Activated T-helper 1 cell treated with anti-CD3 and anti-CD28 coated beads, Interleukin-12 subunit alpha, Interleukin-12 subunit beta, Interleukin-2, Interleukin-4 antibody, amounts not matched to agents 30 ng/mL and 10 ng/mL and 1 ng/mL, durations not matched to agents 14 hours and 24 hours and 36 hours (primary cell): ENCODE measurements around the gene TIMD4. TPM values are rescaled to one million over a fixed set of nuclear protein-coding genes. Genes with fewer than 3 reads are reported as not detected.
"Not testable (repeated sequence)": the region's sequence is repeated elsewhere in the genome, so short reads cannot be mapped to it uniquely, and the experiment has no call there.

Experiments used
- DNase-seq: peaks from one replicate; pipeline ENCODE4 v3.0.0; 2021; ENCODE audit warnings: low spot score
- H3K27ac Mint-ChIP-seq: one replicate; pipeline ENCODE4 v1.8.0; 2021; ENCODE audit warnings: mild to moderate bottlenecking, mixed read lengths
- H3K27me3 Mint-ChIP-seq: one replicate; pipeline ENCODE4 v1.8.0; 2022; ENCODE audit warnings: mild to moderate bottlenecking, moderate library complexity, mixed read lengths; ENCODE audit not compliant: insufficient read depth
- H3K36me3 Mint-ChIP-seq: one replicate; pipeline ENCODE4 v1.8.0; 2021; ENCODE audit warnings: low read depth, mixed read lengths
- H3K4me1 Mint-ChIP-seq: one replicate; pipeline ENCODE4 v1.8.0; 2021; ENCODE audit warnings: low read depth, mixed read lengths
- H3K4me3 Mint-ChIP-seq: one replicate; pipeline ENCODE4 v1.8.0; 2021; ENCODE audit warnings: mild to moderate bottlenecking, moderate library complexity, mixed read lengths
- H3K9me3 Mint-ChIP-seq: one replicate; pipeline ENCODE4 v1.8.0; 2021; ENCODE audit warnings: mixed read lengths
- intact Hi-C: fragments of 100-400 bp; cut with micrococcal nuclease; formaldehyde crosslinking; loops from one replicate; pipeline ENCODE4 v1.15.1; 2024
- total RNA-seq: library from RNA; stranded (reverse); gene quantifications from 2 replicates; pipeline ENCODE4 v1.2.3, GENCODE V29; 2022

The TIMD4 gene
- total RNA-seq: 24.5 and 27.3 TPM in 2 replicates

GRCh38 chr5:156963125-156963524 lies at the start of gene TIMD4:
TSS of gene TIMD4 (minus strand) at chr5:156963226. CDS start at chr5:156963198, 28 bp downstream.
- peaks cover 11% of the 10 kb centered on the region for H3K36me3 Mint-ChIP-seq

GRCh38 chr5:157006262-157006661 lies 43.2 kb upstream of the TIMD4 start:
- H3K4me3 Mint-ChIP-seq: no peak overlapping the region

More at GRCh38 chr5:156963125-156963524, at the start of gene TIMD4:
- Mint-ChIP-seq H3K27ac (no peak within 1 kb of the TSS), H3K4me3 (no peak within 1 kb of the TSS), H3K4me1 (peaks cover 13% of the 10 kb centered on the region), H3K27me3 (no peaks in the 10 kb centered on the region), H3K9me3 (peaks cover 7% of the 10 kb centered on the region)
- DNase-seq: no peak
- intact Hi-C loops: no loop called here

DNA sequence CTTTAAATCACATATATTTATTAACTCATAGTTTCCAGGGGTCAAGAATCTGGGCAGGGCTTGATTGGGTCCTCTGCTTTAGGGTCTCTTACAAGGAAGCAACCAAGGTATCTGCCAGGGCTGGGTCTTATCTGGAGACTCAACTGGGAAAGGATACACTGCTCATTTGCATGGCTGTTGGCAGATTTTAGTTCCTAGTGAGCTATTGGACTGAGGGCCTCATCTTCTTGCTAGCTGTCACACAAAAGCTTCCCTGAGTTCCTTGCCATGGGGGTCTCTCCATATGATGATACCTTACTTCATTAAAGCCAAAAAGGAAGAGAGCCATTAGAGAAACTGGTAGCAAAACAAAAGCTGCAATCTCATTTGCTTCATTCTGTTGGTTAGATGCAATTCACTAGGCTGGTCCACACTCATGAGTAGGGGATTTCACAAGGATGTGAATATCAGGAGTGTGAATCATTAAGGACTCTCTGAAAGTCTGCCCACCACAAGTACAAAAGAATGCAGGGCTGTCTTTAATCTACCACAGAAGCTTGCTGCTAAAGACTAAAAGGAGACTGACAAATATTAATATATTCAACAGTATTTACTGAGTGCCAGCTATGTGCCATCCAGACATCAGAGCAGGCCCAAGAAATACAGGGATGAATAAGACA lies 42.0 kb upstream of the TIMD4 start:
- DNase-seq: no peak
- intact Hi-C loops: loop anchor here (1.0 to 5.0 kb wide), 6 partner anchors 18 to 85 kb away; no protein-coding TSS in a partner anchor
- peak overlapping the region; percentile 7 for H3K4me3 Mint-ChIP-seq
- peaks cover 64% of the 10 kb centered on the region for H3K9me3 Mint-ChIP-seq
- H3K36me3 Mint-ChIP-seq: peaks cover 51% of the 10 kb centered on the region
- H3K4me1 Mint-ChIP-seq: peaks cover 46% of the 10 kb centered on the region
- H3K27me3 Mint-ChIP-seq: no peaks in the 10 kb centered on the region
- peak overlapping the region; percentile 76 for H3K27ac Mint-ChIP-seq

More at GRCh38 chr5:157006262-157006661, 43.2 kb upstream of the TIMD4 start:
- intact Hi-C loops: loop anchor here (5.0 kb wide), 1 partner anchor 34 kb away; no protein-coding TSS in a partner anchor
- Mint-ChIP-seq H3K27ac (no peak overlapping the region), H3K9me3 (peaks cover 58% of the 10 kb centered on the region), H3K36me3 (peaks cover 44% of the 10 kb centered on the region), H3K27me3 (no peaks in the 10 kb centered on the region), H3K4me1 (peaks cover 46% of the 10 kb centered on the region)
- DNase-seq: no peak

DNA sequence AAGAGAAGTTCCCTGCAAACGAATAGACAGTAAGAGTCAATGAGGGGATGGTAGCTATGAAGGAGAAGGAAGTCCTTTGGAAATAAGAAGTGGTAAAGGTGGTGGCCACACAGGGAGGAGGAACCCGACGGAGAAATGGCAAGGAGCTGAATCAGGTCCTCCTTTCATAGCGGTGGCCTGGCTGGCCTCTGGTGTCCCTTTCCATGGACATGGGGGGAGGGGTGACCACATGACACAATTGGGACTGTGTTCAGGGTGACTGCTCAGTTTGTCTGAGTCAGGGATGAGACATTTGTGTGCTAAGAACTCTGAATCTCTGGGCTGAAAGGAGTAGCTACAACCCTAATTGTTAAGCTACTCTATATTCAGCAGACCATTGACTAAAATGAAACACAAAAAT lies 28.7 kb upstream of the TIMD4 start:
- H3K9me3 Mint-ChIP-seq: peaks cover 13% of the 10 kb centered on the region
- intact Hi-C loops: no loop called here
- H3K4me1 Mint-ChIP-seq: peaks cover 12% of the 10 kb centered on the region
- H3K27ac Mint-ChIP-seq: no peak overlapping the region
- H3K4me3 Mint-ChIP-seq: no peak overlapping the region
- no peak for DNase-seq
- H3K27me3 Mint-ChIP-seq: no peaks in the 10 kb centered on the region
- H3K36me3 Mint-ChIP-seq: peaks cover 4% of the 10 kb centered on the region

- Mint-ChIP-seq H3K9me3 (peaks cover 27% of the 10 kb centered on the region), H3K4me3 (no peak overlapping the region), H3K27me3 (no peaks in the 10 kb centered on the region), H3K27ac (no peak overlapping the region), H3K36me3 (peaks cover 19% of the 10 kb centered on the region), H3K4me1 (peaks cover 19% of the 10 kb centered on the region)
- intact Hi-C loops: no loop called here
- no peak for DNase-seq
Observed at GRCh38 chr5:156984064-156984463, 21.0 kb upstream of the TIMD4 start.

DNA sequence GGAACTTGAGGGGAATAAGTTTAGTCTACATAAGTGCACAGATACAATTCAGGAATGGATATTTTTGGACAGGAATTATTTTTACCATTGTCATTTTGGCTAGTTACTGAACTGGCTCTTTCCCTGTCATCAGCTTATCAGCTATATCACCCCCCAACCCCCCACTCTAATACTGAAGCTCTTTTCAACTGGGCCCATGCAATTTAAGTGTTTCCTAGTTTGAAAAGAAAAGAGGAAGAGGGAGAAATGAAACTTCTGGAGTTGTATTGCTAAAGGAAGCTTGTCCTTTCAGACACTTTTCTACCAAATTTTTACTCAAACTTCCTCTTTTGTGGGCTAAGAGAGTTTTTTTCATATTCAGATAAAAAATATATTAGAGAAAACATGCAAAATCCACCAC lies 18.5 kb upstream of the TIMD4 start:
- Mint-ChIP-seq H3K27me3 (peaks cover 3% of the 10 kb centered on the region), H3K9me3 (peaks cover 16% of the 10 kb centered on the region), H3K4me3 (no peak overlapping the region), H3K4me1 (peaks cover 9% of the 10 kb centered on the region), H3K36me3 (peaks cover 19% of the 10 kb centered on the region), H3K27ac (no peak overlapping the region)
- DNase-seq: no peak
- intact Hi-C loops: no loop called here

DNA sequence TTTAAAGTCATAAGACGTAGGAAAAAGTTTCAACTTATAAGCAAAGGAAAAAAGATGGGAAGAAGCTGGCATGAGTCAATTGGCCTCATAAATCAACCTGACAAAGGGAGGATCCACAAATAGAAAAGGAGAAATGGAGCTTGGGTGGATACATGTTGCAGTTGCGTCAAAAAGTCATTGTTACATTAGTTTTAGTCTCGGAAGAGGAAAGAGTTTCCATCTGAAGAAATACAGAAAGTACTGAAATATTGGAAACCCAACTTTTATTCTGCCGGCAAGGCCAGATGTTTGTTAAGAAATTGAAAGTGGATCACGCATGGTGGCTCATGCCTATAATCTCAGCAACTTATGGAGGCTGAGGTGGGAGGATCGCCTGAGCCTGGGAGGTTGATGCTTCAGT lies 11.3 kb upstream of the TIMD4 start:
- intact Hi-C loops: loop anchor here (5.0 kb wide), 1 partner anchor 33 kb away; no protein-coding TSS in a partner anchor
- peak overlapping the region; percentile 48 for H3K27ac Mint-ChIP-seq
- H3K9me3 Mint-ChIP-seq: peaks cover 27% of the 10 kb centered on the region
- H3K27me3 Mint-ChIP-seq: peaks cover 5% of the 10 kb centered on the region
- H3K4me3 Mint-ChIP-seq: no peak overlapping the region
- DNase-seq: no peak
- H3K36me3 Mint-ChIP-seq: peaks cover 18% of the 10 kb centered on the region
- peaks cover 25% of the 10 kb centered on the region for H3K4me1 Mint-ChIP-seq

- Mint-ChIP-seq H3K27me3 (peaks cover 5% of the 10 kb centered on the region), H3K27ac (peak overlapping the region; percentile 77), H3K9me3 (peaks cover 27% of the 10 kb centered on the region), H3K4me1 (peaks cover 25% of the 10 kb centered on the region), H3K36me3 (peaks cover 14% of the 10 kb centered on the region), H3K4me3 (no peak overlapping the region)
- no peak for DNase-seq
- intact Hi-C loops: loop anchor here (1.0 to 5.0 kb wide), 3 partner anchors 24 to 53 kb away; no protein-coding TSS in a partner anchor
Observed at GRCh38 chr5:156971848-156972525, 9.0 kb upstream of the TIMD4 start.

DNA sequence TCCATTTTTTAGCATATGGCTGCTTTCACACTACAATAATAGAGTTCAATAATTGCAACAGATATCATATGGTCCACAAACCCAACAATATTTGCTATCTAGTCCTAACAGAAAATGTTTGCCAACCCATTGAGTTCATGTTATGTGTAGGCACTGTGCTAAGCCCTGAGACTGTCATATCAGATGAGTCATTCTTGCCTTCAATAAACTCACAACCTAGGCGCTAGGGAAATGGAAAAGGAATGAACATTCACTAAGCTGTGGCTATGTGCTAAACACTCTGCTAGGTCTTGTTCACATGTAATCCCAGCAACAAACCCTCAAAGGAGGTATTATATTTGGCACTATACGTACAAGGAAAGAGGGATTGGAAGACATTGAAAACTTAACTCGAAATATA lies 8.4 kb upstream of the TIMD4 start:
- Mint-ChIP-seq H3K36me3 (peaks cover 11% of the 10 kb centered on the region), H3K27ac (peak overlapping the region; percentile 77), H3K27me3 (peaks cover 2% of the 10 kb centered on the region), H3K4me1 (peaks cover 25% of the 10 kb centered on the region), H3K4me3 (no peak overlapping the region), H3K9me3 (peaks cover 27% of the 10 kb centered on the region)
- no peak for DNase-seq
- intact Hi-C loops: loop anchor here (1.0 to 5.0 kb wide), 3 partner anchors 23 to 54 kb away; no protein-coding TSS in a partner anchor

DNA sequence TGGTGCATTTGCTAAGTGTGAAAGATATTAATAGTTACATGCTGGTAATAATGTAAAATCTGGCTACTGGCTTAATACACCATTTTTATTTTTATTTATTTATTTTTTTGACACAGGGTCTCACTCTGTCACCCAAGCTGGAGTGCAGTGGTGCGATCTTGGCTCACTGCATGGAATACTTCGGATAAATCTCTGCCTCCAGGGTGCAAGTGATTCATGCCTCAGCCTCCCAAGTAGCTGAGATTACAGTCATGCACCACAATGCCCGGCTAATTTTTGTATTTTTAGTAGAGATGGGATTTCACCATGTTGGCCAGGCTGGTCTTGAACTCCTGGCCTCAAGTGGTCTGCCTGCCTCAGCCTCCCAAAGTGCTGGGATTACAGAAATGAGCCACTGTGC lies 4.4 kb upstream of the TIMD4 start:
- H3K27ac Mint-ChIP-seq, intact Hi-C loops, DNase-seq, H3K36me3 Mint-ChIP-seq, H3K4me3 Mint-ChIP-seq, H3K27me3 Mint-ChIP-seq: not testable (repeated sequence)
- Mint-ChIP-seq H3K4me1 (peaks cover 20% of the 10 kb centered on the region), H3K9me3 (peaks cover 17% of the 10 kb centered on the region)

DNA sequence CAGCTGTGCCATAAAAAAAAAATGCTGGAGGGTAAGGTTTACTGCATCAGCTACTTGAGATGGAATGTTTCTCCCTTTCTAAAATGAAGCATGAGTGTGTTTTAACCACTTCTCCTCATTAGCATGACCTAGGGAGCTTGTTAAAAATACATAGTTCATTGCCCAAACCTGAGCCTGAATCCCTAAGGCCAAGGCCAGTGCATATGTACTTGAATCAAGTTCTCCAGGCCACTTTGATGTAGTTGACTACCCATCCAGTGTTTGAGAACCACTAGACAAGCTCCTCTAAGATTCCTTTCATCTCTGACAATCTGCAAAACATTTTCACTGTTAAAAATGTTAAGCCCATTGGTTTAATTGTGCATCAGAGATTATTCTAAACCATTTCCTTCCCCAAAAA lies 6.7 kb downstream of the TIMD4 start:
- Mint-ChIP-seq H3K27me3 (no peaks in the 10 kb centered on the region), H3K36me3 (peaks cover 21% of the 10 kb centered on the region), H3K9me3 (peaks cover 10% of the 10 kb centered on the region), H3K27ac (no peak overlapping the region), H3K4me1 (peaks cover 18% of the 10 kb centered on the region), H3K4me3 (no peak overlapping the region)
- DNase-seq: no peak
- intact Hi-C loops: no loop called here

DNA sequence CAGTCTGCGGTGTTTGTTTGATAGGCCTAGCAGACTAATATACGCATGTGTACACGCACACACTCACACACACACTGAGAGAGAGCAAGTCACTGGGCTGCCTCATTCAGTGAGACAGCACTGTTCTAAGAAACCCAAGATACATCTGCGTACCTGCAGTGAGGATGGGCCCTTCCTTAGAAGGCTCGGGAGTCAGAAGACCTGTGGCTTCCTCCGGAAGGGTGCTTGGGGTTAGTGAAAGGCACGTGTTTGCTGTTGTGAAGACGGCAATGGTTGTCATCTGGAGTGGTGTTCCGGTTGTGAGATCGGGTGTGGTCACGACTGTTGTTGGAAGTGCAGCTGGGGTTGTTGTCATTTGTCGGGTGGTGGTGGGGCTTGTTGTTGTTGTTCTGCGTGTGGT lies 11.7 kb downstream of the TIMD4 start:
- DNase-seq: no peak
- Mint-ChIP-seq H3K4me1 (peaks cover 34% of the 10 kb centered on the region), H3K4me3 (no peak overlapping the region), H3K27me3 (no peaks in the 10 kb centered on the region), H3K9me3 (peaks cover 17% of the 10 kb centered on the region), H3K27ac (peak overlapping the region; percentile 32), H3K36me3 (peaks cover 36% of the 10 kb centered on the region)
- intact Hi-C loops: no loop called here

- intact Hi-C loops: no loop called here
- no peak for DNase-seq
- Mint-ChIP-seq H3K9me3 (peaks cover 17% of the 10 kb centered on the region), H3K4me3 (no peak overlapping the region), H3K27me3 (no peaks in the 10 kb centered on the region), H3K4me1 (peaks cover 38% of the 10 kb centered on the region), H3K27ac (no peak overlapping the region), H3K36me3 (peaks cover 36% of the 10 kb centered on the region)
Observed at GRCh38 chr5:156950716-156951115, 12.3 kb downstream of the TIMD4 start.
